Measurements from ENCODE around the gene ENO4.

ENO4 gene

DNA sequence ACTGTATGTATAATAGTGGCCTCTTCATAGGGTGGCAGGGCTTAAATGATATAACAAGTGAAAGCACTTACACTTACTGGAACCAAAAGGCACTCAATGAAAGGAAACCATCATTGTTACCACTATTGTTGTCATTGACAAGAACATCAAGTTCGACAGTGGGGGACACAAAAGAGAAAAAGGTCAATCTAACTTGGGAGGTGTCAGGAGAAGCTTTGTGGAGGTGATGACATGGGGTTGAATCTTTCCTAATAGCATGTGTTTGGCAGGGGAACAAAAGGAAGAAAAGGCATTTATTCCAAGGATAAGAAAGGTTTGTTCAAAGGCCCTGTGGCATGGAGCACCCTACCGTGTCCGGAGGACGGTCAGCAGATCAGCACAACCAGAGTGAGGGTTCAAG, 18.2 kb upstream of the ENO4 start:
- no peak for DNase-seq

DNA sequence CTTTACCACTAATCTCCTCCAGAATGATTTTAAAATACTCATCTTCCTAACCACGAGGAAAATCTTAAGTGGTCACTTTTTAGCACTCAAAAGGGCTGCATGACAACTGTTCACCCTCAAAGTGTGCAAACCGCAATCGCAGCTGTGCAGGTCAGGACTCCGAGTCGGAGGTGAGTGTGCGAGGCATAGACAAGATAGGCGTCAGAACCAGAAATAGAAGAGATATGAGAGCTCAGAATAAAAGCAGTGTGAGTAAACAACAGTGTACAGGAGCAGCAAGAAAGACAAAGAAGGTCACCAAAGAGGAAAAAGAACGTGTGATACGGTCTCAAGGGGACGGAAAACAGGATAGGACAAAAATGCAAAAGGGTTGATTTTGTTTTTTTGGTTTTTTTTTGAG, 17.5 kb upstream of the ENO4 start:
- no peak for DNase-seq

DNA sequence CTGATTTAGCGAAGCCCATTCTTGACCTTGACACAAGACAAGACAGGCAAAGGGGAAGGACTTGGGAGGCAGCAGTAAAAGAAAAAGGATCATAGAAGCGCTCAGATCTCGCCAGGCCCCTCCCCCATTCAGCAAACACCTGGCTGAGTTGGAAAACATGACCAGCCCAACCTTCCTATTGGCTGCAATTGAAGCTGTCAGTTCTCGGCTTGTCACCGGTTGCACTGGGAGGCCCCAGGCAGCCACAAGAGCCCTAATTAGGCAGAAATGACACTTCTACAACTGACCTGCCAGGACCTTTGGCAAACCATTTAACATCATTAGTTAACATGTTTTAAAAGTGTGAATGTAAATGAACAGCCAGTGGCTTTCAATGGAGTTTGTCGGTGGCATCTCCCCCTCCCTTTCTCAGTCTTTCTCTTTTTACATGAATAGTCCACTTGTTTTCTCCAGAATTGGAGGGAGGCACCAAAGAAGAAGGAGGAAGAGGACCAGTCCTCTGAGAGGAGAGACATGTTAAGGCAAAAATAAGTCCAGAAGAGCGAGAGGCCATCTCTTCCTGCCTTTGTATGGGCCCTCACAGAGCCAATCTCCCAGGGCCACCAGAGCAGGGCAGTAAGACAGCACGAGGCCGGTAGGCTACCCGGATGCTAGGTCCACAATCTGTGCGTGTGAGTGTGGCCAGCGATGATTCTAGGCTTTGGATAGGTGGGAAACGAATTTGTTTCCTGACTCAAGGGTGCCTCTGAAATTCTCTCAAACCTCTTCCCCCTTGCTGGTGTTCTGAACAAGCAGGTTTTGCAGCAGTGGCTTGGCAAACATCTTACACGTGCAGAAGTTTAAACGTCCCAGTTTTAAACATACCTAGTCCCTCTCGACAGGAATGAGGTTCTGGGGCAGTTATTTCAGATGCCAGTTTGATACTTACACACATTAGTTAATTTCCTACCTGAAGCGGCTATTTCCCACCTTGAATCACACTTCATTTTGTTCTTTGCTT, 15.0 kb upstream of the ENO4 start:
- DNase-seq: no peak

DNA sequence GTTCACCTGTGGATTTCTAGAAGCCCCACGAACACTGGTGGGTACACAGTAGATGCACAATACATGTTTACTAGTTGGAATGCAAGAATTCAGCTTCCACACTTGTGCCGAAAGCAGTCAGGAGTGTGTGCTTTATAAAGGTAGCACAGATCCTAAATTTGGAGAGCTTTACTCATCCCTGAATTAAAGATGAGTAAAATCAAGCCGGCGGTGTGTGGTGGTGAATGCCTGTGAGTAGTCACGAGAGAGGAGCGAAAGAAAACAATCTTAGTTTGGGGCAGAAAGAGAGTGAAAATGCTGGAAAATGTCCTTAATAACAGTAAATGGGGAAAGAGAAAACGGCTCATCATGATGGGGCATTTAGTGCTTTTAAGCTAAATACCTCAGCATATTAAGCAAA, 13.6 kb upstream of the ENO4 start:
- no peak for DNase-seq

DNA sequence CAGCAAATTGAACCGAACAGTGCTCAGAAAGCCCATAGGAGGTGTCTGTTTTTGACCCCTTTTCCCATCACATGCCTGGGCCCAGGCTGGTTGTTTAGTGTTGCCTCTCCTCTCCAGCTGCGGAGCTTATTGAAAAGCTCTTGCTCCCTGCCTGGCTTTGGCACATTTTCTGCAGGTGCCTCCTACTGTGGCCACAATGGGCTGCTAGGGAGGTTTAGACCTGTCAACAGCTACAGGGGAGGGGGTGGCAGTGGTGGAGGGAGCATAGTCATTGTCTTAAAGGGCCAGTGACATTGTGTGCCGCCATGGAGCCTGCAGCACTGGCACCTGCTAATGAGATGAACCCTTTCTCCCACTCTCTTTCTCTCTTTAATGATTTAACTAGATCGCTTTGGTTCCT, 13.2 kb upstream of the ENO4 start:
- DNase-seq: no peak

DNA sequence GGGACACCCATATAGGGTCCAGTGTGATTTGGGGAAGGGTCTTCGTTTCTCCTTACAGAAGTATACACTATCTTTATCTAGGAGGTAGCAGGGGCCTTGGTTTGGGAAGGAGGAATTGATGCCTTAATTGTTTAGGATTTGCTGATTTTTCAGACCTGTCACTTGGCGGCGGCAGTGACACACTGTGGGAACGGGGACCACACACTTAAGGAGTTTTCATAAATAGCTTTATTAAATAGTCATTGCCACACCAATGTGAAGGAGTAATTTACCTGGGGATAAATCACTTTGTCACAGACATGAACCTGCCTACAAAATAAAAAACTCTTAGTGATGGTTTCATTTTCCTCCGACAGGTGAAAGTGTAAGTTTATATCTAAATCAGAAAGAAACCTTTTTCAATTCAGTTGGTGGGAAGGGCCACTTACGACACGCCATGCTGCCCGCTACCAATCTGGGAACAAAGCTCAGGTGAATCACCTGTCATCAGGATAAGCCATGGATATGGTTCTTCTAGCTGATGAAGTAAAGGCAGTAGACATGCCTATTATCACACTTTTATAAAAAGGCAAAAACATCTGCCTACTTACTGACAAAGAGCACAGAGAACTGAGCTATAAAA, 12.3 kb upstream of the ENO4 start:
- no peak for DNase-seq

DNA sequence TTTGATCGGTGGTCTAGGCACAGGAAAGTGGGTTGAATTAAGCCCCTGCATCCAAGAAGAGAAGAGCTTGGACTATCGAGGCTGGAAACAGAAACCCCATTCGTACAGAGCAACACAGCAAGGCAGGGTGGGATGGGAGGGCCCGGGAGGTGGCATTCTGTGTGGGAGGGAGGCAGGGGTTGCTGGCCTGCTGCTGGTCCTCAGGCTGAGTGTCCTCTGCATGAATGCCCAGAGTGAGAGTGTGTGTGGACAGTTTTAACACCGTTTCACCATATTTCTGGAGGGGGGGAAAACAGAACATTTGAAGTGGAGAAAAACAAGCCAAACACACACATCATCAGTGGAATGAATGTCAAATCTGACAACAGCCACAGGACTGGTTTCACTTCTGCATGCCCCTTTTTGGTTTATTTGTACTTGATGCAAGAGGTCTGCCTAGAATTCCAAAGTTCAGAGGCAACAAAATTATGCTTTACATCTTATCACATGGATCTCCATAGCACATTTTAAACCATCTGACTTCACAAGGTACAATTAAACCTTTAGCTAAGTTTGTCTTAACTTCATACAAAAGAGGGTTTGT, 11.1 kb upstream of the ENO4 start:
- DNase-seq: no peak

DNA sequence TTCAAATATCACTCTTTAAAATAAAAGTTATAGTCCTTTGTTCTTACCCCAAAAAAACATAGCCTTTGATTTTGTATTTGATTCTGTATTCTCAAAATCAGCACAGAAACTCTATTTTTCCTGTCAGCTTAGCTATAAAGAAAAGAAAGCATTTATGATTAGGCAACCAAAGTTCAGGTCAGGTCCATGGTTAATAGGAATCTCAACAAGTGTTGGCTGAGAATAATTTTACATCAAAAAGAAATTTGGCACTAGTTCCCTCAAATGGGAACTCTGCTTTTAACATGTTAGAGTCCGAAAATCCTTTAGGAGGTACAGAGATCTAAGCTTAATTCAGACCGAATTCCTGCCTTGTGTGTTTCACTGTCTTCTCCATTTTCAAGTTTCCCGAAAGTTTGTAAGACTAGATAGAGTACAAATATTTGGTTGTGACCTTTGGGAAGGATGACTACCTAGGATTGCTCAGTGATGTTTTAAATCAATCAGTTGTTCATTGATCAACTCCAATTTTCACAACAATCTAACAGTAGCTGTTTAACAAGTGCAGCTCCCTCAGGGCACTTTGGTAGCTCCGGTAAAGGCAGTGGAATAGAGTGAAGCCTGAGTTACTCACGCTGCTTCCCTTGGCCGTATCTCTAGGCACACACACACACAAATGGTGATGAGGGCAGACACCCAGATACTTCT, 8.8 kb upstream of the ENO4 start:
- no peak for DNase-seq

DNA sequence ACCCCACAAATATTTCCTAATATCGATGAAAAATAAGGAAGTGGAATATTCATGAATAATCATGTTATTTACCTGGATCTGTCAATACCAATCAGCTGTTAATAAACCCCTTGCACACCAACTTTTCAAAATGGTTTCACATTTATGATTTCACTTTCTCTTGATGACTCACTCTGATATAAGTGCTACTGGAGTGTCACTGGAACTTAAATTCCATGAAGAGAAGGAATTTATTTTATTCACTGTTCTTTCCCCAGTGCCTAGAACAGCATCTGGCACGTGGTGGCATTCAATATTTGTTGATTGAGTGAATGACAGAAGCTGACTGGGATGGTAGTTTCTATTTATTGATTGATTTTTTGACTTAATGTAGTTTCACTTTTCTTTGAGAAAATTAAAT, 3.5 kb upstream of the ENO4 start:
- no peak for DNase-seq

DNA sequence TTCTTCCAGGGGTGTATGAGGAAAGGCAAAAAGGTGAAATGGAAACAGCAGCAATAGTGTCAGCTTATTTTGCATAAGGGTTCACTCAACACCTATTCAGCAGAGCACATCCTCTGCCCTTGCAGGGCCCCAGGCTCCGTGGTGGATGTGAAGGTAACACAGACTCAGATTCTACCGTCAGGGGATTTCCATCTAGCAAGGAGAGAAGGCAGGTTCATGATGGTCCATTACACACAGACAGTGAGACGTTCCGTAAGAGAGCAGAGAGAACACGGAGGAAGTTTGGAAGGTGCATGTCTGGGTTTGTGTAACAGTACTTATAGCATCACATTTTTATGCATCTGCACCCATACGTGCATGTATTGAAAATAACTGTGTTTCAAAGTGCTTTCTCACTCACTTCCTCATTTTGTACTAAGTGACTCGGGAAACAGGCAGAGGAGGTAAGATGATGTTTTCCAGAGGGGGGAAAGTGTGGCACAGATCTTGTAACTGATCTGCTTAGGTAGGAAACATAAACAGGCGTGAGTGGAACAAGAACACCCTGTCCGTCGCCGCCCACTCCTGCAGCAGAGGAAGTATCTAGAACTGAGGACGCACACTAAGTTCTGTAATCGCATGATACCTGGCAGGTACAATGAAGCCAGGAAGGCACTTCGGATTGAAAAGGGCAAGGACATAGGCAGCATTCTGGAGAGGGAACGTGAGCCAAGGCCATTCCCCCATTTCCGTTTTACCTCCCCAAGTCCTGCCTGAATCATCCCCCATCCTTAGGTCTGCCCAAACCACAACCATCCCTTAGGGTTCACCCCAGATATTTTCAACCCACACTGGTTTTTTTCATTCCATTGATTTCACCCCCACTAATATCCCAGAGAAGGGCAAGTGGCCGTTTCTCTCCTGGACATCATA, 1.0 kb upstream of the ENO4 start:
- peak; percentile 35 for DNase-seq

DNA sequence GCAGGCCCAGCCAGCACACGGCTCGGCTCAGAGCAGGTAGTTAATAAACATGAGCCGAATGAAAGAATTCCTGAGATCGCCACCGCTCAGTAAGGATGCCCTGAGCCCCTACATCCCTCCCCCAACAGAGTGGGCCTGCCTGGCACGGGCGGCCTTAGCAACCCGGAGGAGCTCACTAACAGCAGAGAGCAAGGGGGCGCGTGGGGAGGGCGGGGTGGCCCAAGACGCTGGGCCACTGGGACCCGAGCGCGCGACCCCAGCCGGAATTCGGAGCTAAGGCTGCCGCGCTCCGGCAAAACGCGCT, 403 bp upstream of the ENO4 start:
- no peak for DNase-seq

DNA sequence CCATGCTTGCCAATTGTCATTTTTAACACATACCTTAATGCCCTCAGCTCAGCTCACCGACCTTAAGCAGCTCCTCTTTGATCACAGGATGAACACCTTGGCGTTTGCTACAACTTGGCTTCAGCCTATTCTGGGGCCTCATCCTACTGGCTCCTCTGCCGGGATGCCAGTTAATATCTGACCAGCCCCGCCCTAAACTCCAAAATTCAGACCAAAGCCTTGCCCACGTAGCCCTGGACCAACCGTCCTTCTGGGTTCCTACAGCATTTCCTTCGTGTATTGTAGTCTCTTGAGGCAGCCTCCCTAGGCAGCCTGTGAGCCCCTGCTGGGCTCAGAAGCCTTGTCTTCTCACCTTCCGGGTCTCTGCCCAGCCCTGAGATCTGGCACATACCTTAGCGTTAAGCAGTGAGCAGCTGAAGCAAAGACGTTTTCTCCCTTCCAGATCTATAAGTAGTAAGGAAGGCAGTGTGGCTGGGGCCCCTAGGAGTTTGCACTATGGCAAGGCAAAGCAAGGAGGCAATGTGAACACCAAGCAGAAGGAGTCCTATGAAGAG, 836 bp downstream of the ENO4 start:
- no peak for DNase-seq

DNA sequence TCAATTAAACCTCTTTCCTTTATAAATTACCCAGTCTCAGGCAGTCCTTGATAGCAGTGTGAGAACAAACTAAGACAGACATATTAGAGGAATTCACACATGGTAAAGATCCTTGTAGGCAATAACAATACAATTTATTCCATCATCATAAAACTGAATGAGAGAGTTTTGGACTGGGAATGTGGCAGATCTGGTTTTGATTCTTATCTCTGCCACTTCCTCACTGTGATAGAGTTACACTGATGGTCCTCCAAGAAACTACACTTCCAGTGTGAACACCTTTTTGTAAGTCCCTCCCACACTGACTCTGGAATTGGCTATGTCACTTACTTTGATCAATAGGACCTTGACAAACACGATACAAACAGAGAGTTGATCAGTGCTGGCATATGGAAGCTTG, 2.9 kb downstream of the ENO4 start:
- no peak for DNase-seq

DNA sequence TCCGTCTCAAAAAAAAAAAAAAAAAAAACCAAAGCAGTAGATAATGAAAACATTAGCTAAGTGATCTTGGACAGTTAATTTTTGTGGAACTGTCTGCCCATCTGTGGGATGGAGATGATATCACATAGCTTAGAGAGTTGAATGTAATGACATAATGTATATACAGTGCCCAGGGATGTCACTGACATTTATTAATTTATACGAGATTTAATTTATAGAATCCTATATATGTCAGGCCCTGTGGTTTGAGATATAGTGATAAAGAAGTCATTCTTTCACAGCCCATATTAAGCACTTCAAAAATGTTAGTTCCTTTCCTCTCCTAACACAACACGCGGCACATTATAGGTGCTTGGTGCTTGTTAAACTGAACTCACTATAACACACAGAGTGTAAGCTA, 4.0 kb downstream of the ENO4 start:
- no peak for DNase-seq

DNA sequence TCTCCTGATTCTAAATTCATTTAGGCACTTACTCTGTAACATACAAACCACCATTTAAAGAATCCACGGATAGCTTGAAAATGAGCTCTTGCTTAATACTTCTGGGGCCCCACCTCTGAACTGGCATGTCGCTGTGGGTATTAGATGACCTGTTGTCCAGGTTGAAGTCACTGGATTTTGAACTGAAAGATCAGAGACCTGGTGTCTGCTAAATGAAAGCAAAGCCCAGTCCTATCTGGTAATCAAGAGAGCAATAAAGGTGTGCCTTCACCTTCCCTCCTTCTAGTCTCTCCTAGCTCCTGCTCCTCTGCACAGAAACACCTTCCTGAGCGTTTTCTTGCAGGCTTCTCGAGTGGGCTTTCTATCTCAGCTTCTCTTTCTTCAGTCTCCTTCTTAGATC, 4.4 kb downstream of the ENO4 start:
- DNase-seq: no peak

DNA sequence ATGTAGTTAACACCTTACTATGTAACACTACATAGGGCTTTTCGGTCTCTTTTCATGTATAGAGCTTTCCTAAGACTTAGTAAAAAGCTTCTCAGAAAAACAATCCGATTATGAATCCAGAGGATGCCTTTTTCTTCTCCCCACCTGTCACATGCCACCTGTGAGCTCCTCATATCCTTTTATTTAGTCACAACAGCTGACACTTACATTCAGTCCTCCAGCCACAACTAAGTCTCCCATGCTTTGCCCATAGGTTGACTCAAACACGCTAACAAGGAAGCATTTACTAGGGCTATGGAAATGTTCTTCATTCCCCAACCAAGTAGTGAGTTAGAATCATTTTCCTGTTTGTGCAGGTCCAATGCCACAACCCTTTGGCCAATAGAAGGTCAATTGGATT, 7.9 kb downstream of the ENO4 start:
- no peak for DNase-seq

DNA sequence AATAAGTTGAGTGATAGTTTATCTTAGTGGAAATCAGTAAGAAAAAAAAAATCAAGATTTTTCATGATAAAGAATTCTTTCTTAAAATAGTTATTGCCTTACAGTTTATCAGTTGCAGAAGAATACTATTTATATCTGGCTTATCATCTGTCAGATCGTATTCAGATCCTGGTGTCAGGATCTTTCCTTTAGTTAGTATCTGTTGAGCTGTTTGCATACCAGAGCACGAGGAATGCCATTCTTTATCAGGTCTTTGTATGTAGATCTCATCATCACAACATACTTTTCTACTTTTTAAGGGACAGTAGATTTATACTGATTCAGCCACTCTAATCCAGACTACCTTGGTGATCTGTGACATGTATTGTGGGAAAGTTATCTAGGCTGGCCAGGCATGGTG, 12.5 kb downstream of the ENO4 start:
- DNase-seq: no peak

DNA sequence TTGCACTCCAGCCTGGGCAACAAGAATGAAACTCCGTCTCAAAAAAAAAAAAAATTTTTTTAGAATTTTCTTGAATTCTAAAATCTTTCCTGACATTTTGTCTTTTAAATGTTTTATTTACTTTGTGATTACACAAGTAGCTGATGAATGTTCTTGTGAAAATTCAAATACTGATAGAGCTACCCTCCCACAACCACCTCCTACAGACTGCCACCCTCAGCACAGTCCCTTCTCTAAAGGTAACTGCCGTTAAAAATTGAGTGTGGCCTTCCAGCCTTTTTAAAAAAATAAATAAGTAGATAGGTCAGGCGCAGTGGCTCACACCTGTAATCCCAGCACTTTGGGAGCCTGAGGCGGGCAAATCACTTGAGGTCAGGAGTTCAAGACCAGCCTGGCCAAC, 15.1 kb downstream of the ENO4 start:
- DNase-seq: no peak

DNA sequence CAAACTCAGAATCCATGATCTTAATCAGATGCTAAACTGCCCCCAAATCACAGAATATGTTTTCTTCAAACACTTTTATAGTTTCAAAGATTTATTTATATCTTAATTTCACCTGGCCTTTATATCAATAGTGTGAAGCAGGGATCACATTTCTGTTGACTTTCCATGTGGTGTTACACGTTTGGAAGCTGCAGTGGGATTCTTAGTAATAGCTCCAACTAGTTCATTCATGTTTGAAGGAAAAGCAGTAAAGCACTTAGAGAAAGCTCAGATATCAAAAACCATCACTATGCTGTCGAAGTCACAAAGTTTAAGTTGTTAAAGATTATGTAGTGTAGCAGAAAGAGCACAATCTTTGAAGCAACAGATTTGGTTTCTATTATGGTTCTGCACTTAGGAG, 16.8 kb downstream of the ENO4 start:
- no peak for DNase-seq

DNA sequence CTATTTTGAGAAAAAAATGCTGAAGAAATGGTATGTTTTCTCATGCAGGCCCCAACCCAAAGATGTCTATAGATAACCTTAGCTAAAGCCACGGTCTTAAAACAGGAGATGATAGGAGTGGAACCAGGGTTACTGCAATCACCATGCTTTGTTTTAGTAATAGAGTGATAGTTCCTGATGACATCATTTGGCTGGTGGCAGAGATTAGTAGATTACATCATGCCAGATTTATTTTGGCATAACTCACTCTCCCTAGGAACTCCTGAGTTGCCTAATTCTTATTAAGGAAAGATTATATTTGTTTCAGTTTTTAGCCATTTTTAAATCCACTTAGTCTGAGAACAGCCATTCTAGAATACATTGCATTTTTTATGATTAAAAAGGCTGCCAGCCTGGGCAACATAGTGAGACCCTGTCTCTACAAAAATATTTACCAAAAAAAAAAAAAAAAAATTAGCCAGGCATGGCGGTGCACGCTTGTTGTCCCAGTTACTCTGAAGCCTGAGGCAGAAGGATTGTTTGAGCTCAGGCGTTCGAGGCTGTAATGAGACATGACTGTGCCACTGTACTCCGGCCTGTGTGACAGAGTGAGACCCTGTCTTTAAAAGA, 17.8 kb downstream of the ENO4 start:
- DNase-seq: no peak

DNA sequence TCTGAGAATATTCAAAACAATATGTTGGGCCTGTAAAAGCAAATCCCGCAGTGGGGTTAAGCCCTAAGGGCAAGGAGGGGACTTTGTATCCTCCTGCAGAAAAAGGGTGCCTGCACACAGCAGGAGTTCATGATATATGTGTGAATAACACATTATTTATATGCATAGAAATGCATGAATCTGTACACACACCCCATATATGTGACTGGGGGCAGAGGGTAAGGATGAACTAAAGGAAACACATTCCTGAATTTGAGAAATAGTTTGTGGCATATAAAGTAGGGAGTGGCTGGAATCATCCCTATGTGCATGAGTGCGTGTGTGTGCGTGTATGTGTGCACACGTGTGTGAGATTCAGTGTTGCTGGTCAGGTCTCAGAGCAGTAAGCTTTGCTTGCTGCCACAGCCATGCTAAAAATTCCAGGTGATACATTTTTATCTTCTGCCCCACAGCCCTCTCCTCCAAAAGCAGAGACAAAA, 18.9 kb downstream of the ENO4 start:
- no peak for DNase-seq

DNA sequence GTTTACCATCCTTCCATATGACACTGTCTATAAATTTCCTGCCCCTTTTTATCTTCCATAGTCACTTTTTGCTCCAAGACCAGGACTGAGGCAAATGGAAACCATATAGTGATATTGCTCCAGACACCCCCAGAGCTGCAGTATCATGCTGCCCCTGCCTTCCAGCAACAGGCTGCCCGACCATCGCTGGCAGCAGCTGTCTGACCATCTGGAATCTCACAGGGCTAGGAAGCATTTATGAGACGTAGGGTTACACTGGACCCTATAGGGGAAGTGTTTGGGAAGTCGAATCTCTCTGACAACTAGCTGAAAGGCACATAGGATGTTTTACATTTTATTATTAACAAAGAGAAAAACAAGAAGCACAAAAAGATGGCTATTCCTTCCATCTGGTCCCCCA, 19.4 kb downstream of the ENO4 start:
- no peak for DNase-seq
